ENCODE results near the gene NEMP1.
"Not testable (repeated sequence)": the region's sequence is repeated elsewhere in the genome, so short reads cannot be mapped to it uniquely, and the experiment has no call there.

The NEMP1 gene

DNA sequence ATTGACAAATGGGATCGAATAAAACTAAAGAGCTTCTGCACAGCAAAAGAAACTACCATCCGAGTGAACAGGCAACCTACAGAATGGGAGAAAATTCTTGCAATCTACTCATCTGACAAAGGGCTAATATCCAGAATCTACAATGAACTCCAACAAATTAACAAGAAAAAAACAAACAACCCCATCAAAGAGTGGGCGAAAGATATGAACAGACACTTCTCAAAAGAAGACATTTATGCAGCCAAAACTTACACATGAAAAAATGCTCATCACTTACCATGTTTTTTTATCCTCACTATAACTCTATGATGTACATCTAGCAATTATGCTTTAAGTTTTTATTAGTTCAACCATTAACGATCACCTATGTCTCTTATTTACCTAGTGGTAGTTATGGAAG is 24.7 kb downstream of the NEMP1 start:
- not testable (repeated sequence) for DNase-seq (ENCODE audit: low spot score)

- DNase-seq (ENCODE audit: low spot score) = not testable (repeated sequence)
Observed at GRCh38 chr12:57053146-57053545, 25.4 kb downstream of the NEMP1 start.

DNA sequence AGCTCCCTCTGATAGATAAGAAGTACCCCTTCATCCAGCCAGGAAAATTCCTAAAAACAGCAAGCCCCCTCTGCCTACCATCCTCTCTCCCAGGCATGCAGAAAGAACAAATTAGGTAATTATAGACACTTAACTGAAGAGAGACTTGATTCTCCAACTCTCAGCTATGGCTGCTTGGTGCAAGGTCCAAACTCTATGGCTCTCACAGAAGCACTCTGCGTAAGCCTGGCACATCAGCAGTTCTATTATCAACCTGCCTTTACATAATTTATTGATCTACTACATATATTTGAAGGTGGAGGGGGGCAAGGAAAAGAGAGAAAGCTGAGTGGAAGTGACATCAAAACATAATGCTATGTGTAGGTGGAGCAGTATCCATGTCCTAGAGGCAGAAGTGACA is 27.6 kb downstream of the NEMP1 start:
- DNase-seq (ENCODE audit: low spot score) = no peak

GRCh38 chr12:57049890-57050289 is 28.7 kb downstream of the NEMP1 start, which contains the start of gene MYO1A:
Gene MYO1A (minus strand): TSS chr12:57050129. CDS start chr12:57048323, 1,806 bp downstream.
- DNase-seq (ENCODE audit: low spot score) = no peak

GRCh38 chr12:57049119-57049446 is 29.5 kb downstream of the NEMP1 start:
- DNase-seq (ENCODE audit: low spot score) = no peak

DNA sequence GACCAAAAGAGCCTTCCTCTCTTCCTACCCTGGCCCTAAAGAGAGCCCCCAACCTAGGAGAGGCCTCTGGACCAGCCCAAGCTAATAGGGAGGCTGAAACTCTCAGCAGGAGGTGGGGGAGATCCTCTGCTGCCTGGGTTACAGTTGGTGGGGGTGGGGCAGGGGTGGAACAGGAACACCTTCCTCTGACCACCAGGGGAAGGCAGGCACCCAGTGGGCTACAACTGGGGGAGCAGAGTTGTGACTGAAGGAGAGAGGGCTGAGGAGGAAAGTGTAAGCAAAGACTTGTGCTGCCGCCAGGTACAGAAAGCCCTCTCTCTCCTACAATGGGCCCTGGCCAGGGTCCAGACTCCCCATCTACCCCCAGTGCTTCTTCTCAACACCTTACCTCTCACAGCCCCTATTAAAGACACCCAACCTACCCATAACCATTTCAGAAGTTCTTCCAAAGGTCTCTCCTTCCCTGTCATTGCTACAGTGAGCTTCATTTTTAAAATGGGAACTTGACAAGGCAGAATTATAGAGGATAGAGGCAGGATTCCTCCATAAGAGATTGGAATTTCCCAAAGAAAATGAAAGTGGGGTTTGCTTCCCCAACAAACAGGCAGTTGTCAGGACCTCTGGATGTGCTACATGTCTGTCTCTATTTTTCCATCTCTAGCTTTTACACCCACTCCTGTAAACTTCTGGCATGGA is 30.0 kb downstream of the NEMP1 start:
- no peak for DNase-seq (ENCODE audit: low spot score)

DNA sequence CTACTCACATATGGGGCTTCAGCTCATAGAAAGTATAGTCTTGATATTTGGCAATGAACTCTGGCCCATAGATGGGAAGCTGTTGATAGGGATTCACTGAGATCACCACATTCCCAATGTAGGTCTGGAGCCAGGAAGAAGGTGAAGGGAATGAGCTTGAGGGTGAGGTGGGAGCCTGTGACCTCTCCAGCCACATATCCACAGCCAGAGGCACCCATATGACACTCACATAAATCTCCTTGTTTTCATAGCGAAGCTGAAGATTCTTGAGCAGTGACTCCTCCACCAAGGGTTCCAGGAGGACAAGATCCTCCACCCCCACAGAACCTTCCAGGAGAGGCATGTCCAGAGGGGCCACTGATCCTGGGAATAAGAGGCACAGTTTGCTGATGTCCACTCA is 30.6 kb downstream of the NEMP1 start:
- peak; percentile 28 for DNase-seq (ENCODE audit: low spot score)

DNA sequence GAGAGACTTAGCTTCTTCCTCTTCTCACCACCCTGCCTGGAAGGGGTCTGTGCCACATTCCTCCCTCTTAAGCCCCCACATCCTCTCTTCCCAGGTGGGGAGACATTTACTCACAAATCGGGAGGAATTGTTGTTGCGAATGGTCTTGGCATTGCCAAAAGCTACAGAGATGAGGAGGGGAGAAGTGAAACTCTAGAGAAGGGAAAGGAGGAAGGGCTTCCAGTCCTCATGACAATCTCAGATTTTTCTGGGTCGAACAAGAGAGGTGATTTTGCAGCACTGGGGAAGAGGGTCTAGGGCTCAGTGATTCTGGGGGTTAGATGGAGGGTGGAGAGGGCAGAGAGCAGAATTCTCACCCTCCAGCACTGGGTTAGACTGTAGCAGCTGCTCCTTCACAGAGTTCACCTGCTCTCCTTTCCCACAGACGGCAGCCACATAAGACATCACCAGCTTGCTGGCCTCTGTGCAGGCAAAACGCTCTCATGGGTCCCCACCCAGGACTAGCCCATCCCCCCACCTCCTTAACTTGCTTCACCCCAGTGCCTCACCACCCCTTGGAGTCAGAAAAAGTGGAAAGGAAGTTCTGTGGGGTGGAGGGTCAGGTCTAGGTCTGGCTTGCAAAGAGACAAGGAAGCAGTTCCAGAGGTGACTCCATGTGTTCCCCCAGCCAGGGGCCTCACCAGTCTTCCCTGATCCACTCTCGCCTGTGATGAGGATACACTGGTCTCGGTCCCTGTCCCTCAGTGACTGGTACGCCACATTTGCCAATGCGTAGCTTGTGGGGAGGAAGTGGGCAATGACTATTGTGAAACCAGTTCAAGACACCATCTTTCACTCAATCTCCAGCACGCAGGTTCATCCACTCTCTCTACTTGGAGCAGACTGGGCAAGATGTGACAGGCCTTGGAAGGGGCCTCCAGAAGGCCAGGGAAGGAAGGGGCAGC is 31.4 kb downstream of the NEMP1 start:
- DNase-seq (ENCODE audit: low spot score) = no peak

- no peak for DNase-seq (ENCODE audit: low spot score)
Observed at GRCh38 chr12:57046086-57046791, 32.4 kb downstream of the NEMP1 start.

DNA sequence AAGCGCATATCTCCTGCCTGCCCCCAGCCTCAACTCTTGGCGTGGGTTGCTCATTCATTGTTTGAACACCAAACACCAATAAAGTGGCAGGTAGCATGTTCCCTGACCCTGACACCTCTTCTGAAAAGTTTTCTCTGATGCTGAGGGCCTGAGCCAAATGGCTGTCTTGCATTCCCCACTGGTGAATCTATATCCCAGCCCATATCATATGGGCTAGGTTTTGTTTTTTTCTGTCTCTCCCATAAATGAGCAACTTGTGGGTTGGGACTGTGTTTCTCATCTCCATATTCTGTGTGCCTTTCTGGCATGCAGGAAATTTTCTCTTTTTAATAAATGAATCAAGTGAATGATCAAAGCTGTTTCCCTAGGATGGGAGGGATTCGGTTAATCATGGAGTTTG is 33.7 kb downstream of the NEMP1 start:
- DNase-seq (ENCODE audit: low spot score) = no peak

- DNase-seq (ENCODE audit: low spot score) = no peak
Observed at GRCh38 chr12:57044468-57044867, 34.1 kb downstream of the NEMP1 start.

DNA sequence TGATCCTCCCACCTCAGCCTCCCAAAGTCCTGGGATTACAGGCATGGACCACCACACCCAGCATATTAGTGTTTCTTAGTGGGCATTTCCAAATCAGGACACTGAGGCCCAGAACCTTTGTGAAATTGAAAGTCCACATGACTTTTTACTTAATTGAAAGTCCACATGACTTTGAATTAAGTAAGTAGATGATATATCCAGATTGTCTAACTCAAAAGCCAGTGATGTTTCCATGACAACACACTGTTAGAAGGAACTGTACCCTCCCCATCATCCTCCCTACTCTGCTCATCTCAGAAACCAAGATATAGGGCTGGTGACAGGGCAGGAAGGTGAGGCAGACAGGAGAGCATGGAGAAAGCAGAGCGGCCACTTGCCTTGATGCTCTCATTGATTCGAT is 35.9 kb downstream of the NEMP1 start:
- DNase-seq (ENCODE audit: low spot score) = no peak

DNA sequence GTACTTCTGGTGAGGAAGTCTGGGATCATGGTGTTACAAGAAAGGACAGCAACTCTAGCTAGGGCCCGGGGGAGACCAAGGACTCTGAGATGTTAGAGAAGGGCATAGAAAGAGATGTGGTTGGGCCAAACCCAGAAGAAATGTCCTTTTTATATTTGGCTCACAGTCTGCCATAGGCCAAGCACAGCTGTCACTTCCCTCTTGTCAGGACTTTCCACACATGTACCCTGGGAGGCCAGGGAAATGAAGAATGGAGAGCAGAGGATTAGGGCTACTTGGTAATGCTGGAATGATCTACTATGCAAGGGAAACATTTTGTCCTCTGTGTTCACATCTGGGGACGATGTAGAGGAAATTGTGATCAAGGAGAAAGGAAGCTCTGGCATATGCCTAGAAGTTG is 37.8 kb downstream of the NEMP1 start:
- DNase-seq (ENCODE audit: low spot score) = no peak

GRCh38 chr12:57040211-57040610 is 38.4 kb downstream of the NEMP1 start:
- DNase-seq (ENCODE audit: low spot score) = no peak

- no peak for DNase-seq (ENCODE audit: low spot score)
Observed at GRCh38 chr12:57039016-57039798, 39.4 kb downstream of the NEMP1 start.

DNA sequence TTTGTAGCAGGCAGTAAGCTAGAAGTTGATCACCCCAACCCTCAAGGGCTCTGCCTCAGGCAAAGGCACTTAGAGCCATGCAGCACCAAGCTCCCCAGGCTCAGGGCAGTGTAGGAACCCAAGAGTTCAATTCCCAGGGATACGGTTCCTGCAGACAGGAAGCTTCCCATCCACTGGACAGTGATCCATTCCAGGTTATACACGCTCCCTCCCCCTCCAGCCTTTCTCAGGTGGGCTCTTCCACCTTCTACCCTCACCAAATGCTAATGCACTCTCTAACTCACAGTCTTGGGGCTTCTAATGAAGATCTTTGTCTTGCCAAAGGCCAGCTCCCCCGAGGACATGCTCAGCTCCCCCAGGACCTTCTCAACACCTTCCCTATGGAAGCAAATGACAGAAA is 41.3 kb downstream of the NEMP1 start:
- no peak for DNase-seq (ENCODE audit: low spot score)

- DNase-seq (ENCODE audit: low spot score) = no peak
Observed at GRCh38 chr12:57033431-57033830, 45.2 kb downstream of the NEMP1 start.

- no peak for DNase-seq (ENCODE audit: low spot score)
Observed at GRCh38 chr12:57031789-57032188, 46.8 kb downstream of the NEMP1 start.

DNA sequence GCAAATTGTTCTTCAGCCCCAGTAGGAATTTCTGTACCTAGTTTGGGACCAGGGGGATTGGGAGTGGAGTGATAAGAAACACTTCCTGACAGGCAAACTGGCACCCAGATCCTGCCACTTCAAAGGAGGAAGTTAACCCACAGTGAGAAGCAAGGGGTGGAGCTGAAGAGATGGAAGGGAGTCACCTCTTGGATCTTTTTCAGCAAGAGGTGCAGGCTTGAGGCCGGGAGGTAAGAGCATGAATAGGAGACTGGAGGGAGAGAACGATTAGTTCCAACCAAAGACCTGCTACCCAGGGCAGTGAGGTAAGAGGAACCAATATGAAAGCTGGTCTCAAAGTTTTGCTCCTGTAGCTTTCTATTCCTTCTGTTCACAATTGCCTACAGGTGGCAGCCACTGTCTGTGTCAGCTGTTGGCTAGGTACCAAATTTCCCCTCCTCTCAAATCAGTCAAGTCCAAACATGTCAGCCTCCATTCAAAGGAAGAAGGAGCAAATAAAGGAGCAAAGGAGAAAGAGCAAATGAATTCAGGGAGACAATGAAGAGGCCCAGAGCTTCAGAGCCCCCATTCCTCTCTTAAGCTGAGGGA is 47.4 kb downstream of the NEMP1 start:
- DNase-seq (ENCODE audit: low spot score) = no peak

GRCh38 chr12:57029457-57029856 is 49.1 kb downstream of the NEMP1 start:
- DNase-seq (ENCODE audit: low spot score) = no peak

DNA sequence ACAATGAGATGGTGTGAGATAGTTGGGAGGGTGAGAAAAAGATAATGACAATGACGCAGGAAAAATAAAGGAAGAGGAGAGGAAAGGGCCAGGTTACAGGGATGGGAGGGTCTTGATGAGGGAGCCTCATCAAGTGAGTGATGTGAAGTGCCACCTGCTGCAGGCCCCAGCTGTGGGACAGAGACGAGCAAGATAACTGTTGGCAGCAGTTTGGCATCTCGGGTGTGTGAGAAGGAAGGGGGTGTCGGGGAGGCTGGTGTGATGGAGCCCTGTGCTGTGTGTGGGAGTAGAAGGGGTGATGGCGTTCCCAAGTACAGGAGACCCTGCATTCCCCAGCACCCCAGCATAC is 50.8 kb downstream of the NEMP1 start:
- DNase-seq (ENCODE audit: low spot score) = no peak

All from hepatic stellate cell (primary cell).